Endothelial cell (in vitro differentiated cells): ENCODE data around the gene HTRA2. TPM values are rescaled to one million over a fixed set of nuclear protein-coding genes. Genes with fewer than 3 reads are reported as not detected.

Source experiments
- DNase-seq: peaks from one replicate; pipeline ENCODE4 v3.0.0; 2021; ENCODE audit warnings: low spot score
- H3K27ac Mint-ChIP-seq: one replicate; pipeline ENCODE4 v1.8.0; 2021; ENCODE audit warnings: mixed read lengths, inconsistent platforms; ENCODE audit not compliant: unreplicated experiment
- H3K27me3 Mint-ChIP-seq: one replicate; pipeline ENCODE4 v1.8.0; 2021; ENCODE audit warnings: mild to moderate bottlenecking, moderate library complexity, mixed read lengths, inconsistent platforms; ENCODE audit not compliant: unreplicated experiment
- H3K36me3 Mint-ChIP-seq: one replicate; pipeline ENCODE4 v1.8.0; 2021; ENCODE audit warnings: mild to moderate bottlenecking, low read depth, mixed read lengths, inconsistent platforms; ENCODE audit not compliant: unreplicated experiment
- H3K4me1 Mint-ChIP-seq: one replicate; pipeline ENCODE4 v1.8.0; 2021; ENCODE audit warnings: mild to moderate bottlenecking, mixed read lengths, inconsistent platforms; ENCODE audit not compliant: unreplicated experiment
- H3K4me3 Mint-ChIP-seq: one replicate; pipeline ENCODE4 v1.8.0; 2021; ENCODE audit warnings: mild to moderate bottlenecking, mixed read lengths, inconsistent platforms; ENCODE audit not compliant: unreplicated experiment
- H3K9me3 Mint-ChIP-seq: one replicate; pipeline ENCODE4 v1.8.0; 2021; ENCODE audit warnings: mixed read lengths, inconsistent platforms; ENCODE audit not compliant: unreplicated experiment
- total RNA-seq: library from RNA; stranded (reverse); fragmentation: NEBNext Ultra II Directional; extraction: Animal tissue kit (Norgen Biotek cat#: 25700); gene quantifications from one replicate; pipeline ENCODE4 v1.2.1, GENCODE V29; 2021; ENCODE audit not compliant: unreplicated experiment
- TF ChIP-seq, protein P1 (sequence below): fragments of 200-600 bp; sonication (generic); IDR thresholded peaks from one replicate; pipeline ENCODE4 v1.5.0; 2021; ENCODE audit warnings: antibody characterized with exemption; ENCODE audit not compliant: unreplicated experiment

HTRA2 gene
- total RNA-seq, 1 donor from 2014 or later = 44.3 TPM

DNA sequence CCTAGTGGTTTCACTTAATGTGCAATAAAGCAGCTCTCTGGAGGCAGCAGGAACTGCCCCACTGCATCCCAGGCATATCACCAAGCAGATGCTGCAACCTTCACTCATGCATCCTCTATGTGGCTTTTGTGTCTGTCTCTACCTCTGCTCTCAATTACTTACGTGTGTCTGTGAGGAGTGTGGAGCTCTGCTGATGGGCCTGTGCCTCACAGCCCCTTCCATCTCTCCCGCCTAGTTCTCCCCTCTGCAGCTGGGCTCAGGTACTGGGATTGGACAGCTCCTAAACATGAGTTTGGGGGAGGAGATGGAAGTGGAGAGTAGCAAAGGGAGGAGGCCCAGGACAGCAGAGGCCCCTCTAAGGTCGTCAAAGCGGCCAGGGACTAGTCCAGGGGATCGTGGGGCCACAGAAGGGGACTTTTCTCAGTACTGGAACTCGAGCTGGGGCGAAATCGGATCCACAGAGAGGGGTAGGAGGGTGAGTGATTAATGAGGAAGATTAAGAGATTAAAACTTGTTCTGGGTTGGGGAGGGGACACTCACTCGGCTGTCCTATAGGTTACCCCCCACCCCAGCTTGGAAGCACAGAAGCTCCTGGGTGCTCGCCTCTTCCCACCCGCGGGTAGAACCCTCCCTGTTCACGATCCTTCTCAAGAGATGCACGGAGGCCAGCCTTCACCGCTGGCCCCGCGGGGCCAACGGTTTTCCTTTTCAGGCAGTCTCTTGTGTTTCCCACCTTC is 28.2 kb upstream of the HTRA2 start:
- Mint-ChIP-seq H3K9me3 (no peaks in the 10 kb centered on the region), H3K4me3 (peak overlapping the region; percentile 83), H3K36me3 (peaks cover 9% of the 10 kb centered on the region), H3K4me1 (peaks cover 14% of the 10 kb centered on the region), H3K27me3 (peaks cover 48% of the 10 kb centered on the region), H3K27ac (no peak overlapping the region)
- TF ChIP-seq, protein P1, sequence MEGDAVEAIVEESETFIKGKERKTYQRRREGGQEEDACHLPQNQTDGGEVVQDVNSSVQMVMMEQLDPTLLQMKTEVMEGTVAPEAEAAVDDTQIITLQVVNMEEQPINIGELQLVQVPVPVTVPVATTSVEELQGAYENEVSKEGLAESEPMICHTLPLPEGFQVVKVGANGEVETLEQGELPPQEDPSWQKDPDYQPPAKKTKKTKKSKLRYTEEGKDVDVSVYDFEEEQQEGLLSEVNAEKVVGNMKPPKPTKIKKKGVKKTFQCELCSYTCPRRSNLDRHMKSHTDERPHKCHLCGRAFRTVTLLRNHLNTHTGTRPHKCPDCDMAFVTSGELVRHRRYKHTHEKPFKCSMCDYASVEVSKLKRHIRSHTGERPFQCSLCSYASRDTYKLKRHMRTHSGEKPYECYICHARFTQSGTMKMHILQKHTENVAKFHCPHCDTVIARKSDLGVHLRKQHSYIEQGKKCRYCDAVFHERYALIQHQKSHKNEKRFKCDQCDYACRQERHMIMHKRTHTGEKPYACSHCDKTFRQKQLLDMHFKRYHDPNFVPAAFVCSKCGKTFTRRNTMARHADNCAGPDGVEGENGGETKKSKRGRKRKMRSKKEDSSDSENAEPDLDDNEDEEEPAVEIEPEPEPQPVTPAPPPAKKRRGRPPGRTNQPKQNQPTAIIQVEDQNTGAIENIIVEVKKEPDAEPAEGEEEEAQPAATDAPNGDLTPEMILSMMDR = no peak
- DNase-seq = no peak

GRCh38 chr2:74502147-74502719 is 27.5 kb upstream of the HTRA2 start:
- Mint-ChIP-seq H3K4me3 (peak overlapping the region; percentile 83), H3K27ac (no peak overlapping the region), H3K36me3 (peaks cover 13% of the 10 kb centered on the region), H3K9me3 (no peaks in the 10 kb centered on the region), H3K27me3 (peaks cover 52% of the 10 kb centered on the region), H3K4me1 (peaks cover 20% of the 10 kb centered on the region)
- TF ChIP-seq, protein P1 = no peak
- no peak for DNase-seq

GRCh38 chr2:74502720-74503505 is 26.8 kb upstream of the HTRA2 start:
- H3K36me3 Mint-ChIP-seq = peaks cover 13% of the 10 kb centered on the region
- TF ChIP-seq, protein P1 = no peak
- H3K9me3 Mint-ChIP-seq = no peaks in the 10 kb centered on the region
- peaks cover 21% of the 10 kb centered on the region for H3K4me1 Mint-ChIP-seq
- no peak overlapping the region for H3K27ac Mint-ChIP-seq
- peak overlapping the region; percentile 83 for H3K4me3 Mint-ChIP-seq
- peak; percentile 53 for DNase-seq
- peaks cover 46% of the 10 kb centered on the region for H3K27me3 Mint-ChIP-seq

- no peak for DNase-seq
- H3K36me3 Mint-ChIP-seq = peaks cover 13% of the 10 kb centered on the region
- H3K4me3 Mint-ChIP-seq = peak overlapping the region; percentile 29
- H3K27ac Mint-ChIP-seq = no peak overlapping the region
- TF ChIP-seq, protein P1 = no peak
- H3K27me3 Mint-ChIP-seq = peaks cover 41% of the 10 kb centered on the region
- no peaks in the 10 kb centered on the region for H3K9me3 Mint-ChIP-seq
- H3K4me1 Mint-ChIP-seq = peaks cover 21% of the 10 kb centered on the region
Observed at GRCh38 chr2:74503506-74504475, 25.9 kb upstream of the HTRA2 start.
